HepG2 (cell line): ENCODE measurements around the gene CSF3R. TPM values are rescaled to one million over a fixed set of nuclear protein-coding genes. Genes with fewer than 3 reads are reported as not detected.
A peak's percentile ranks its signal among the peaks of the same experiment; 100 is the strongest.

Experiments used
- ADNP ChIP-seq: sonication (generic); formaldehyde crosslinking; IDR thresholded peaks from 2 replicates; pipeline ENCODE4 v1.4.0; 2020; ENCODE audit warnings: missing genetic modification reagents
- CREM ChIP-seq, 2 experiments: sonication (generic) in 1 of 2; formaldehyde crosslinking in 1 of 2; IDR thresholded peaks; 2 replicates each; pipeline versions ENCODE4 v1.4.0 to v1.6.1; 2016 to 2020; ENCODE audit warnings: antibody characterized with exemption in 1 of 2, mild to moderate bottlenecking in 1 of 2, missing genetic modification reagents in 1 of 2
- NFRKB ChIP-seq: fragments of 450-650 bp; IDR thresholded peaks from 2 replicates; pipeline ENCODE4 v1.6.1; 2017
- RARG ChIP-seq: sonication (generic); formaldehyde crosslinking; IDR thresholded peaks from 2 replicates; pipeline ENCODE4 v1.4.0; 2020; ENCODE audit warnings: low read depth, mild to moderate bottlenecking, missing genetic modification reagents
- RCOR2 ChIP-seq: IDR thresholded peaks from 2 replicates; pipeline ENCODE4 v1.6.1; 2016; ENCODE audit warnings: missing biosample characterization, missing genetic modification reagents
- SIX1 ChIP-seq: sonication (generic); formaldehyde crosslinking; IDR thresholded peaks from 2 replicates; pipeline ENCODE4 v1.4.0; 2020; ENCODE audit warnings: missing genetic modification reagents, borderline replicate concordance
- SNAI1 ChIP-seq: sonication (generic); formaldehyde crosslinking; IDR thresholded peaks from 2 replicates; pipeline ENCODE4 v1.5.0; 2020; ENCODE audit warnings: mild to moderate bottlenecking, missing genetic modification reagents, borderline replicate concordance
- SRSF9 ChIP-seq: fragments of 200-400 bp; formaldehyde crosslinking; IDR thresholded peaks from 2 replicates; pipeline ENCODE4 v1.6.1; 2018; ENCODE audit warnings: borderline replicate concordance, mild to moderate bottlenecking, low read depth, low read length; ENCODE audit not compliant: insufficient read depth, poor library complexity, severe bottlenecking
- STAG1 ChIP-seq: sonication (generic); formaldehyde crosslinking; IDR thresholded peaks from 2 replicates; pipeline ENCODE4 v1.4.0; 2020; ENCODE audit warnings: missing genetic modification reagents
- TBL1XR1 ChIP-seq: fragments of 150-350 bp; IDR thresholded peaks from 2 replicates; pipeline ENCODE4 v1.6.1; 2014; ENCODE audit warnings: borderline replicate concordance, low read length; ENCODE audit not compliant: partially characterized antibody
- TBX2 ChIP-seq: sonication (generic); formaldehyde crosslinking; IDR thresholded peaks from 2 replicates; pipeline ENCODE4 v1.5.0; 2020; ENCODE audit warnings: missing genetic modification reagents, mild to moderate bottlenecking, borderline replicate concordance
- ZKSCAN5 ChIP-seq: sonication (generic); formaldehyde crosslinking; IDR thresholded peaks from 2 replicates; pipeline ENCODE4 v1.5.1; 2020; ENCODE audit warnings: mild to moderate bottlenecking, missing genetic modification reagents
- ZNF382 ChIP-seq: sonication (generic); formaldehyde crosslinking; IDR thresholded peaks from 2 replicates; pipeline ENCODE4 v1.5.0; 2020; ENCODE audit warnings: missing genetic modification reagents, mild to moderate bottlenecking, borderline replicate concordance
- ZNF816 ChIP-seq: sonication (generic); formaldehyde crosslinking; IDR thresholded peaks from 2 replicates; pipeline ENCODE4 v1.8.0; 2022; ENCODE audit warnings: missing genetic modification reagents, mild to moderate bottlenecking, borderline replicate concordance
- polyA plus RNA-seq, 8 experiments: library from polyadenylated mRNA; depleted of rRNA in 3 of 8; stranded (reverse) in 7 of 8; unstranded in 1 of 8; fragments of >200 nt; fragmentation: Illumina TruSeq in 4 of 8; extraction: Trizol in 4 of 8; gene quantifications; 2 replicates each; pipeline versions ENCODE4 v1.2.1 to v1.2.3, GENCODE V29; 2011 to 2016; ENCODE audit warnings: low read depth in 4 of 8, missing spikeins in 1 of 8, mixed read lengths in 1 of 8; ENCODE audit not compliant: insufficient read depth in 1 of 8
- total RNA-seq, 5 experiments: library from RNA; depleted of rRNA; stranded (reverse); fragments of >200 nt; fragmentation: Illumina TruSeq; extraction: Trizol; gene quantifications; 2 replicates each; pipeline ENCODE4 v1.2.3, GENCODE V29; 2016; ENCODE audit warnings: low read depth in 1 of 5
- TF ChIP-seq, protein P1 (sequence below): sonication (generic); formaldehyde crosslinking; IDR thresholded peaks from 2 replicates; pipeline ENCODE4 v1.8.0; 2022; ENCODE audit warnings: mild to moderate bottlenecking, missing genetic modification reagents, borderline replicate concordance
- TF ChIP-seq, protein P2 (sequence below): sonication (generic); formaldehyde crosslinking; IDR thresholded peaks from 2 replicates; pipeline ENCODE4 v1.8.0; 2023; ENCODE audit warnings: mild to moderate bottlenecking, missing genetic modification reagents
- TF ChIP-seq, protein P3 (sequence below): IDR thresholded peaks from 2 replicates; pipeline ENCODE4 v1.6.1; 2018; ENCODE audit warnings: missing genetic modification reagents
- TF ChIP-seq, protein P4 (sequence below): sonication (generic); formaldehyde crosslinking; IDR thresholded peaks from 2 replicates; pipeline ENCODE4 v1.4.0; 2020; ENCODE audit warnings: missing genetic modification reagents, low read depth, mild to moderate bottlenecking, borderline replicate concordance
- TF ChIP-seq, protein P5 (sequence below): sonication (generic); formaldehyde crosslinking; IDR thresholded peaks from 2 replicates; pipeline ENCODE4 v1.5.1; 2020; ENCODE audit warnings: mild to moderate bottlenecking, missing genetic modification reagents, borderline replicate concordance

Gene CSF3R
- total and polyA plus RNA-seq, 2 of the 13 experiments (the other 11 are each of a cell fraction or from before 2014, with no cell fraction given): 11.9 to 28.8 TPM

DNA sequence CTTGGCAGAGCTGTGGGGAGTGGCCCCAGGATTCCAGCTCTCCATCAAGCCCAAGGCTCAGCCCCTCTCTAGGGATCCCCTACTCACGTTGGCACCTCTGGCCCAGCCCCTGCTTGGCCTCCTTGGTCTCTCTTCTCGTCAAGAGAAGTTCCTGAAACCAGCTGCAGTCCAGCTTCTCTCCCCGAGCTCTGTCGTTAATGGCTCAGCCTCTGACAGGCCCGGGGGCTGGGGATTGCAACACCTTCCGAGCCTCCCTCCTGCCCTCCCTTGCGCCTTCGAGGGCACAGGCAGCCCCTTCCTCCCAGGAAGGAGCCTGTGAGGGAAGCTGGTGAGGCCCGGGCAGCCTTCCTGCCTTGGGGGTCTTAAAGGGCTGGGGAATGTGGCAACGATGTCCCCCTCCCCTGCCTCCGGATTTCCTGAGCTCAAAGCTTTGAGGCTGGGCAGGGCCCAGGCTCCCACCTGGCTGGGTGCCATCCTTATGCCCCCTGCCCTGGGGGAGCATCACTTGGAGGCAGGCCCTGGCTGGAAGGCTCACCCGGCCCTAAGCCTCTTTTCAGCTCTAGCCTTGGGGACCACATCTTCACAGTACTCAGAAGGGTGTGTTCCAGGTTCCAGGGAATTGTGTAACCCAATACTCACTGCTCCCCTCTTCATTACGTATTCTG lies at the start of gene CSF3R (continued):
- TF ChIP-seq, protein P1, sequence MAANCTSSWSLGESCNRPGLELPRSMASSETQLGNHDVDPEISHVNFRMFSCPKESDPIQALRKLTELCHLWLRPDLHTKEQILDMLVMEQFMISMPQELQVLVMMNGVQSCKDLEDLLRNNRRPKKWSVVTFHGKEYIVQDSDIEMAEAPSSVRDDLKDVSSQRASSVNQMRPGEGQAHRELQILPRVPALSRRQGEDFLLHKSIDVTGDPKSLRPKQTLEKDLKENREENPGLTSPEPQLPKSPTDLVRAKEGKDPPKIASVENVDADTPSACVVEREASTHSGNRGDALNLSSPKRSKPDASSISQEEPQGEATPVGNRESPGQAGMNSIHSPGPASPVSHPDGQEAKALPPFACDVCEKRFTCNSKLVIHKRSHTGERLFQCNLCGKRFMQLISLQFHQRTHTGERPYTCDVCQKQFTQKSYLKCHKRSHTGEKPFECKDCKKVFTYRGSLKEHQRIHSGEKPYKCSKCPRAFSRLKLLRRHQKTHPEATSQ (CRISPR knock-in tag): no peak
- TF ChIP-seq SIX1 (CRISPR knock-in tag): no peak
- peak; percentile 67; the same call in 1 of the 2 replicates for TF ChIP-seq TBX2 (CRISPR knock-in tag)
- TF ChIP-seq RCOR2 (CRISPR knock-in tag): no peak
- TF ChIP-seq, protein P2, sequence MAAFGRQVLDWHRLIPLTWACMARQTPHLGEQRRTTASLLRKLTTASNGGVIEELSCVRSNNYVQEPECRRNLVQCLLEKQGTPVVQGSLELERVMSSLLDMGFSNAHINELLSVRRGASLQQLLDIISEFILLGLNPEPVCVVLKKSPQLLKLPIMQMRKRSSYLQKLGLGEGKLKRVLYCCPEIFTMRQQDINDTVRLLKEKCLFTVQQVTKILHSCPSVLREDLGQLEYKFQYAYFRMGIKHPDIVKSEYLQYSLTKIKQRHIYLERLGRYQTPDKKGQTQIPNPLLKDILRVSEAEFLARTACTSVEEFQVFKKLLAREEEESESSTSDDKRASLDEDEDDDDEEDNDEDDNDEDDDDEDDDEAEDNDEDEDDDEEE (CRISPR knock-in tag): no peak
- no peak for TF ChIP-seq NFRKB
- no peak for TF ChIP-seq RARG (CRISPR knock-in tag)
- TF ChIP-seq TBL1XR1: no peak
- TF ChIP-seq SNAI1 (CRISPR knock-in tag): no peak; the same call in 1 of the 2 replicates
- no peak for TF ChIP-seq ADNP (CRISPR knock-in tag)
- no peak for TF ChIP-seq CREM (IDR thresholded peaks at IDR 0.05)
- no peak for TF ChIP-seq CREM (CRISPR knock-in tag; IDR thresholded peaks at IDR 0.05)
- no peak for TF ChIP-seq STAG1 (CRISPR knock-in tag)
- no peak for TF ChIP-seq SRSF9
- TF ChIP-seq, protein P3, sequence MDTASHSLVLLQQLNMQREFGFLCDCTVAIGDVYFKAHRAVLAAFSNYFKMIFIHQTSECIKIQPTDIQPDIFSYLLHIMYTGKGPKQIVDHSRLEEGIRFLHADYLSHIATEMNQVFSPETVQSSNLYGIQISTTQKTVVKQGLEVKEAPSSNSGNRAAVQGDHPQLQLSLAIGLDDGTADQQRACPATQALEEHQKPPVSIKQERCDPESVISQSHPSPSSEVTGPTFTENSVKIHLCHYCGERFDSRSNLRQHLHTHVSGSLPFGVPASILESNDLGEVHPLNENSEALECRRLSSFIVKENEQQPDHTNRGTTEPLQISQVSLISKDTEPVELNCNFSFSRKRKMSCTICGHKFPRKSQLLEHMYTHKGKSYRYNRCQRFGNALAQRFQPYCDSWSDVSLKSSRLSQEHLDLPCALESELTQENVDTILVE (CRISPR knock-in tag): peak; percentile 66; the same call in 1 of the 2 replicates
- no peak for TF ChIP-seq ZNF382
- TF ChIP-seq, protein P4, sequence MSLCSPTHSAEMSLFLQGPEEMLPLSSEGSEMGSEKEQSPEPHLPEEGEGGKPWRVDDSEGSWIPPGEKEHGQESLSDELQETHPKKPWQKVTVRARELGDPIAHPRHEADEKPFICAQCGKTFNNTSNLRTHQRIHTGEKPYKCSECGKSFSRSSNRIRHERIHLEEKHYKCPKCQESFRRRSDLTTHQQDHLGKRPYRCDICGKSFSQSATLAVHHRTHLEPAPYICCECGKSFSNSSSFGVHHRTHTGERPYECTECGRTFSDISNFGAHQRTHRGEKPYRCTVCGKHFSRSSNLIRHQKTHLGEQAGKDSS (CRISPR knock-in tag): no peak
- TF ChIP-seq, protein P5, sequence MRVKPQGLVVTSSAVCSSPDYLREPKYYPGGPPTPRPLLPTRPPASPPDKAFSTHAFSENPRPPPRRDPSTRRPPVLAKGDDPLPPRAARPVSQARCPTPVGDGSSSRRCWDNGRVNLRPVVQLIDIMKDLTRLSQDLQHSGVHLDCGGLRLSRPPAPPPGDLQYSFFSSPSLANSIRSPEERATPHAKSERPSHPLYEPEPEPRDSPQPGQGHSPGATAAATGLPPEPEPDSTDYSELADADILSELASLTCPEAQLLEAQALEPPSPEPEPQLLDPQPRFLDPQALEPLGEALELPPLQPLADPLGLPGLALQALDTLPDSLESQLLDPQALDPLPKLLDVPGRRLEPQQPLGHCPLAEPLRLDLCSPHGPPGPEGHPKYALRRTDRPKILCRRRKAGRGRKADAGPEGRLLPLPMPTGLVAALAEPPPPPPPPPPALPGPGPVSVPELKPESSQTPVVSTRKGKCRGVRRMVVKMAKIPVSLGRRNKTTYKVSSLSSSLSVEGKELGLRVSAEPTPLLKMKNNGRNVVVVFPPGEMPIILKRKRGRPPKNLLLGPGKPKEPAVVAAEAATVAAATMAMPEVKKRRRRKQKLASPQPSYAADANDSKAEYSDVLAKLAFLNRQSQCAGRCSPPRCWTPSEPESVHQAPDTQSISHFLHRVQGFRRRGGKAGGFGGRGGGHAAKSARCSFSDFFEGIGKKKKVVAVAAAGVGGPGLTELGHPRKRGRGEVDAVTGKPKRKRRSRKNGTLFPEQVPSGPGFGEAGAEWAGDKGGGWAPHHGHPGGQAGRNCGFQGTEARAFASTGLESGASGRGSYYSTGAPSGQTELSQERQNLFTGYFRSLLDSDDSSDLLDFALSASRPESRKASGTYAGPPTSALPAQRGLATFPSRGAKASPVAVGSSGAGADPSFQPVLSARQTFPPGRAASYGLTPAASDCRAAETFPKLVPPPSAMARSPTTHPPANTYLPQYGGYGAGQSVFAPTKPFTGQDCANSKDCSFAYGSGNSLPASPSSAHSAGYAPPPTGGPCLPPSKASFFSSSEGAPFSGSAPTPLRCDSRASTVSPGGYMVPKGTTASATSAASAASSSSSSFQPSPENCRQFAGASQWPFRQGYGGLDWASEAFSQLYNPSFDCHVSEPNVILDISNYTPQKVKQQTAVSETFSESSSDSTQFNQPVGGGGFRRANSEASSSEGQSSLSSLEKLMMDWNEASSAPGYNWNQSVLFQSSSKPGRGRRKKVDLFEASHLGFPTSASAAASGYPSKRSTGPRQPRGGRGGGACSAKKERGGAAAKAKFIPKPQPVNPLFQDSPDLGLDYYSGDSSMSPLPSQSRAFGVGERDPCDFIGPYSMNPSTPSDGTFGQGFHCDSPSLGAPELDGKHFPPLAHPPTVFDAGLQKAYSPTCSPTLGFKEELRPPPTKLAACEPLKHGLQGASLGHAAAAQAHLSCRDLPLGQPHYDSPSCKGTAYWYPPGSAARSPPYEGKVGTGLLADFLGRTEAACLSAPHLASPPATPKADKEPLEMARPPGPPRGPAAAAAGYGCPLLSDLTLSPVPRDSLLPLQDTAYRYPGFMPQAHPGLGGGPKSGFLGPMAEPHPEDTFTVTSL (CRISPR knock-in tag): peak; percentile 45; the same call in 1 of the 2 replicates
- 0 out of 2 replicates have a peak, but pooled peaks have one; percentile 33 for TF ChIP-seq ZNF816 (CRISPR knock-in tag)
- no peak for TF ChIP-seq ZKSCAN5 (CRISPR knock-in tag)
